ENCODE data around the gene RXYLT1.

Gene RXYLT1

DNA sequence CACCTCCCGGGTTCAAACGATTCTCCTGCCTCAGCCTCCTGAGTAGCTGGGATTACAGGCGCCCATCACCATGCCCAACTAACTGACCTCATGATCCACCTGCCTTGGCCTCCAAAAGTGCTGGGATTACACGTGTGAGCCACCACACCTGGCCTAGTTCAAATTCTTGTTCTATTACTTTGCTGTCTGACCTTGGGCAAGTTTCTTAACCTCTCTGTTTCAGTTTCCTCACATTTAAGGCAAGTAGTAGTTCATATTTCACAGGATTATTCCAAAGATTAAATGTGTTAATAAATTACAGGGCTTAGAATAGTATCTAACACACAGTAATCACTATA, 10.9 kb downstream of the RXYLT1 start:
- no peak for TF ChIP-seq POLR2AphosphoS5 (IDR thresholded peaks at IDR 0.05; ENCODE audit: low read depth)
- no peak for TF ChIP-seq GABPA (IDR thresholded peaks at IDR 0.05; ENCODE audit: low read depth)
- TF ChIP-seq, protein P1, sequence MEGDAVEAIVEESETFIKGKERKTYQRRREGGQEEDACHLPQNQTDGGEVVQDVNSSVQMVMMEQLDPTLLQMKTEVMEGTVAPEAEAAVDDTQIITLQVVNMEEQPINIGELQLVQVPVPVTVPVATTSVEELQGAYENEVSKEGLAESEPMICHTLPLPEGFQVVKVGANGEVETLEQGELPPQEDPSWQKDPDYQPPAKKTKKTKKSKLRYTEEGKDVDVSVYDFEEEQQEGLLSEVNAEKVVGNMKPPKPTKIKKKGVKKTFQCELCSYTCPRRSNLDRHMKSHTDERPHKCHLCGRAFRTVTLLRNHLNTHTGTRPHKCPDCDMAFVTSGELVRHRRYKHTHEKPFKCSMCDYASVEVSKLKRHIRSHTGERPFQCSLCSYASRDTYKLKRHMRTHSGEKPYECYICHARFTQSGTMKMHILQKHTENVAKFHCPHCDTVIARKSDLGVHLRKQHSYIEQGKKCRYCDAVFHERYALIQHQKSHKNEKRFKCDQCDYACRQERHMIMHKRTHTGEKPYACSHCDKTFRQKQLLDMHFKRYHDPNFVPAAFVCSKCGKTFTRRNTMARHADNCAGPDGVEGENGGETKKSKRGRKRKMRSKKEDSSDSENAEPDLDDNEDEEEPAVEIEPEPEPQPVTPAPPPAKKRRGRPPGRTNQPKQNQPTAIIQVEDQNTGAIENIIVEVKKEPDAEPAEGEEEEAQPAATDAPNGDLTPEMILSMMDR (IDR thresholded peaks at IDR 0.05; ENCODE audit: insufficient read depth, low read length) = no peak
- TF ChIP-seq SPI1 (IDR thresholded peaks at IDR 0.05; ENCODE audit: borderline replicate concordance, low read depth) = no peak
- TF ChIP-seq, protein P2, sequence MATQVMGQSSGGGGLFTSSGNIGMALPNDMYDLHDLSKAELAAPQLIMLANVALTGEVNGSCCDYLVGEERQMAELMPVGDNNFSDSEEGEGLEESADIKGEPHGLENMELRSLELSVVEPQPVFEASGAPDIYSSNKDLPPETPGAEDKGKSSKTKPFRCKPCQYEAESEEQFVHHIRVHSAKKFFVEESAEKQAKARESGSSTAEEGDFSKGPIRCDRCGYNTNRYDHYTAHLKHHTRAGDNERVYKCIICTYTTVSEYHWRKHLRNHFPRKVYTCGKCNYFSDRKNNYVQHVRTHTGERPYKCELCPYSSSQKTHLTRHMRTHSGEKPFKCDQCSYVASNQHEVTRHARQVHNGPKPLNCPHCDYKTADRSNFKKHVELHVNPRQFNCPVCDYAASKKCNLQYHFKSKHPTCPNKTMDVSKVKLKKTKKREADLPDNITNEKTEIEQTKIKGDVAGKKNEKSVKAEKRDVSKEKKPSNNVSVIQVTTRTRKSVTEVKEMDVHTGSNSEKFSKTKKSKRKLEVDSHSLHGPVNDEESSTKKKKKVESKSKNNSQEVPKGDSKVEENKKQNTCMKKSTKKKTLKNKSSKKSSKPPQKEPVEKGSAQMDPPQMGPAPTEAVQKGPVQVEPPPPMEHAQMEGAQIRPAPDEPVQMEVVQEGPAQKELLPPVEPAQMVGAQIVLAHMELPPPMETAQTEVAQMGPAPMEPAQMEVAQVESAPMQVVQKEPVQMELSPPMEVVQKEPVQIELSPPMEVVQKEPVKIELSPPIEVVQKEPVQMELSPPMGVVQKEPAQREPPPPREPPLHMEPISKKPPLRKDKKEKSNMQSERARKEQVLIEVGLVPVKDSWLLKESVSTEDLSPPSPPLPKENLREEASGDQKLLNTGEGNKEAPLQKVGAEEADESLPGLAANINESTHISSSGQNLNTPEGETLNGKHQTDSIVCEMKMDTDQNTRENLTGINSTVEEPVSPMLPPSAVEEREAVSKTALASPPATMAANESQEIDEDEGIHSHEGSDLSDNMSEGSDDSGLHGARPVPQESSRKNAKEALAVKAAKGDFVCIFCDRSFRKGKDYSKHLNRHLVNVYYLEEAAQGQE (IDR thresholded peaks at IDR 0.05; ENCODE audit: insufficient replicate concordance, low read depth) = no peak
- no peak overlapping the region for H3K27ac ChIP-seq (replicated peaks)
- H3K27me3 ChIP-seq (ENCODE audit: insufficient read depth, poor library complexity, severe bottlenecking) = no peaks in the 10 kb centered on the region
- DNase-seq (ENCODE audit: low read depth in 1 of 2, low spot score in 1 of 2) = no peak
- no peak overlapping the region for H3K4me3 ChIP-seq (replicated peaks; ENCODE audit: insufficient read depth, low read length)

DNA sequence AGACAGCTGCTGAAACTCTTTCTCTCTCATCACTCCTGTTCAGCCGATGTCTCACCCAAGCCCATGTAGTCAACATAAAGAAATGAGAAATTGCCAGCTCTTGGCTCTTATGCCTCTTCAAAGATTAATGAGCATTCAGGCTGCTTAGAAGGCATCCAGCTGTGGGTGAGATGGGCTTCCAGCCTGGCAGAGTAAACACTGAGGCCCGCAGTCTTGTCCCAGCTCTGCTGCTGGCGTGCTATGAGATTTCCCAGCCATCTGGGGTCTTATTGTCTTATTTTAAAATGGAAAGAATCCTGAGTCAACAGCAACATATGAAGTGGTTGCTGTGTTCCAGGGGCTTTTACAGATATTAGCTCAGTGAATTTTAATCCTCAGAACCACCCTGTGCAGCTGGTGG, 12.6 kb downstream of the RXYLT1 start:
- TF ChIP-seq, protein P2 (IDR thresholded peaks at IDR 0.05; ENCODE audit: insufficient replicate concordance, low read depth) = no peak
- TF ChIP-seq GABPA (IDR thresholded peaks at IDR 0.05; ENCODE audit: low read depth) (no peak), SPI1 (IDR thresholded peaks at IDR 0.05; ENCODE audit: borderline replicate concordance, low read depth) (no peak), POLR2AphosphoS5 (IDR thresholded peaks at IDR 0.05; ENCODE audit: low read depth) (no peak)
- TF ChIP-seq, protein P1 (IDR thresholded peaks at IDR 0.05; ENCODE audit: insufficient read depth, low read length) = no peak
- H3K4me3 ChIP-seq (replicated peaks; ENCODE audit: insufficient read depth, low read length) = no peak overlapping the region
- no peak overlapping the region for H3K27ac ChIP-seq (replicated peaks)
- H3K27me3 ChIP-seq (ENCODE audit: insufficient read depth, poor library complexity, severe bottlenecking) = no peaks in the 10 kb centered on the region
- DNase-seq (ENCODE audit: low read depth in 1 of 2, low spot score in 1 of 2) = no peak

DNA sequence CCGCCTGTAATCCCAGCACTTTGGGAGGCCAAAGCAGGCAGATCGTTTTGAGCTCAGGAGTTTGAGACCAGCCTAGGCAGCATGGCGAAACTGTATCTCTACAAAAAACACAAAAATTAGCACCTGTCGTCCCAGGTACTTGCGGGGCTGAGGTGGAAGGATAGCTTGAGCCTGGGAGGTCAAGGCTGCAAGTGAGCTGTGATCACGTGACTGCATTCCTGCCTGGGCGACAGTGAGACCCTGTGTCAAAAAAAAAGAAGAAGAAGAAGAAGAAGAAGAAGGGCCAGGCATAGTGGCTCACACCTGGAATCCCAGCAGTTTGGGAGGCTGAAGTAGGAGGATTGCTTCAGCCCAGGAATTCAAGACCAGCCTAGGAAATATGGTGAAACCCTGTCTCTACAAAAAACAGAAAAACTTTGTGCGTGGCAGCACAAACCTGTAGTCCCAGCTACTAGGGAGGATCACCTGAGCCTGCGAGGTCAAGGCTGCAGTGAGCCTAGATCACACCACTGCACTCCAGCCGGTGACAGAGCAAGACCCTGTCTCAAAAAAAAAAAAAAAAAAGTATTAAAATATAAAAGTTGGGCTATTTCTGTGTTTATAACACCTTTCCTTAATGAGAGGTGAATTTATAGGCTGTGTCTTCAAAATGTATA, 15.5 kb downstream of the RXYLT1 start:
- no peak for TF ChIP-seq POLR2AphosphoS5 (IDR thresholded peaks at IDR 0.05; ENCODE audit: low read depth)
- no peak for TF ChIP-seq GABPA (IDR thresholded peaks at IDR 0.05; ENCODE audit: low read depth)
- TF ChIP-seq, protein P2 (IDR thresholded peaks at IDR 0.05; ENCODE audit: insufficient replicate concordance, low read depth) = no peak
- TF ChIP-seq, protein P1 (IDR thresholded peaks at IDR 0.05; ENCODE audit: insufficient read depth, low read length) = no peak
- TF ChIP-seq SPI1 (IDR thresholded peaks at IDR 0.05; ENCODE audit: borderline replicate concordance, low read depth) = no peak
- Histone ChIP-seq H3K27me3 (ENCODE audit: insufficient read depth, poor library complexity, severe bottlenecking) (no peaks in the 10 kb centered on the region), H3K27ac (replicated peaks) (no peak overlapping the region), H3K4me3 (replicated peaks; ENCODE audit: insufficient read depth, low read length) (no peak overlapping the region)
- no peak for DNase-seq (ENCODE audit: low read depth in 1 of 2, low spot score in 1 of 2)

Measured in HL-60 (cell line).